Midbrain (tissue), 1 donor: Measurements from ENCODE around the gene ZNF714.
A peak's percentile ranks its signal among the peaks of the same experiment; 100 is the strongest.

Source experiments
- DNase-seq: peaks from one replicate; lab custom pipeline; 2025; lab: John Stamatoyannopoulos, UW

Gene ZNF714

GRCh38 chr19:21082011-21082975 lies at the start of gene ZNF714:
Gene ZNF714, plus strand, starts transcription at chr19:21082203. Its CDS starts 16,066 bp downstream, at chr19:21098269.
- DNase-seq: peak; percentile 74

DNA sequence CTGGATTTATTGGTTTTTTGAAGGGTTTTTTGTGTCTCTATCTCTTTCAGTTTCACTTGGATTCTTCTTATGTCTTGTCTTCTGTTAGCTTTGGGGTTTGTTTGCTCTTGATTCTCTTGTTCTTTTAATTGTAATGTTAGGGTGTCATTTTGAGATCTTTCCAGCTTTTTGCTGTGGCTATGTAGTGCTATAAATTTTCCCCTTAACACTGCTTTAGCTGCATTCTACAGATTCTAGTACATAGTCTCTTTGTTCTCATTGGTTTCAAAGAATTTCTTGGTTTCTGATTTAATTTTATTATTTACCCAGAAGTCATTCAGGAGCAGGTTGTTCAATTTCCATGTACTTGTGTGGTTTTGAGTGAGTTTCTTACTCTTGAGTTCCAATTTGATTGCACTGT lies 37.0 kb upstream of the ZNF714 start:
- no peak for DNase-seq

- DNase-seq: no peak
Observed at GRCh38 chr19:21046489-21046888, 35.5 kb upstream of the ZNF714 start.

DNA sequence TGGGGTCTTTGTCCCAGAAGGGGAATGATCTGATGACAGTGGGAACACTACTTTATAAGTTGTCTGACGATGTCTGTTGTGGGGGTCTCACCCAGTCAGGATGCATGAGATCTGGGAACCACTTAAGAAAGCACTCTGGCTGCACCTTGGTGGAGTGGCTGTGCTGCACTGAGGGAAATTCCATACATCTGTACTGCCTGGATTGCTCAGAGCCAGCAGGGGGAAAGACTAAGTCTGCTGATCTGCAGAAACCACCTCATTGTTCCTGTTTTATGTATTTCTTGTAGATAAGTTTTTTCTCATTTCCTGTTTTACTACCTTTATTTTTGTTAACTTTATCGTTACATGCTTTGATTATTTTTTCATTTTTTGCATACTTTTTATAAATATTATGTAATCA lies 34.3 kb upstream of the ZNF714 start:
- no peak for DNase-seq

DNA sequence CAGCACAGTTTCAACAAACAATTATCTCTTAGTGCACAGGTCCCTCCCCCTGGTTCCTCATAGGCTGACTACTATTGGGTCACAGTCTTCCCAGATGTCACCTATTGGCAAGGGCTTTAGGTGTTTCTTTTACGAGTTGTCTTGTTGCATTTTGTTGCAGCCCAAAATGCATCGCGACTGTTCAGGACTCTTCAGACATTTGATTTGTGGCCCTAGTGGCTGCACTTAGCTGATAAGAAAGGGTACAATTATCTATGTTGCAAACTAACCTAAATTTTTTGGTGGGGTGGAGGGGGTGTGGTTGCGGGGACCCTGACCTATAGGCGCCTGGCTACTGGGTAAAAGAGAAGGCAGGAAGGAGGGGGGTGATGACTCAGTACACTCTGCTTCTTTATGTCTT lies 29.1 kb upstream of the ZNF714 start:
- DNase-seq: no peak

- DNase-seq: no peak
Observed at GRCh38 chr19:21065336-21065735, 16.7 kb upstream of the ZNF714 start.

- no peak for DNase-seq
Observed at GRCh38 chr19:21084343-21084742, 2.3 kb downstream of the ZNF714 start.

DNA sequence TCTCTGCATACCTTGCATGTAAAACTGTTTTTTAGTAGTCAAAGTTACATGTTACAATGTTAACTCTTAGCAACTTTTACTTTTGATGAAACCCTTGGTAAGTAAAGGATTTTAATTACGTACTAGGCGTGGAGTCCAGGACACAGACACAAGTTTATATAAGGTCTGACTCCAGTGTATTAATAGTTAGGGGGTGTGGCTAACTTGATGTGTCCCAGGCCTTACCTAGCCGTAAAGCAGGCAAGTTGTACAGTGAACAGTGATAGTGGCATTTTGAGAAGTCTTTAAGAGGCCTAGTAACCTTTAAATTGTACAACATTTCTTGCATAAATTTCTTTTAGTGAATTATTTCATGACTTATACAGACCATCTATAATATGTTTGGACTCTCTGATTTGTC lies 5.9 kb downstream of the ZNF714 start:
- DNase-seq: no peak

DNA sequence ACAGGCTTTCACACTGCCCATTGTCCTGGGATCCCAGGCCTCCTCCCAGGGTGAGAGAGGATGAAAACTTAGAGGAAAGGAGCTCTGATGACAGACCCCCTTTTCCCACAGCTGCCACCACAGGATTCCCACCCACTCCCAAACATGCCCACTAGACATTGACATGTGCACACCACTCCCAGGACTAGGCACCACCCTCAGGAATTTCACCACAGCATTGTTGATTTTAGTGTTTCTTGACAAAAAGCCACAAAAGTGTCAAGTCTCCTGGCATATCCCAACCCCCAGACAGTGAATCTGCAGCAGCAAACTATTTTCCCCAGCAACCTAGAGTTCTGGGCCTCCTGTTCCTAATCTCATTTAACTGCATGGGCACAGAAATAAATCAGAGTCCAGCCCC lies 10.1 kb downstream of the ZNF714 start:
- no peak for DNase-seq

DNA sequence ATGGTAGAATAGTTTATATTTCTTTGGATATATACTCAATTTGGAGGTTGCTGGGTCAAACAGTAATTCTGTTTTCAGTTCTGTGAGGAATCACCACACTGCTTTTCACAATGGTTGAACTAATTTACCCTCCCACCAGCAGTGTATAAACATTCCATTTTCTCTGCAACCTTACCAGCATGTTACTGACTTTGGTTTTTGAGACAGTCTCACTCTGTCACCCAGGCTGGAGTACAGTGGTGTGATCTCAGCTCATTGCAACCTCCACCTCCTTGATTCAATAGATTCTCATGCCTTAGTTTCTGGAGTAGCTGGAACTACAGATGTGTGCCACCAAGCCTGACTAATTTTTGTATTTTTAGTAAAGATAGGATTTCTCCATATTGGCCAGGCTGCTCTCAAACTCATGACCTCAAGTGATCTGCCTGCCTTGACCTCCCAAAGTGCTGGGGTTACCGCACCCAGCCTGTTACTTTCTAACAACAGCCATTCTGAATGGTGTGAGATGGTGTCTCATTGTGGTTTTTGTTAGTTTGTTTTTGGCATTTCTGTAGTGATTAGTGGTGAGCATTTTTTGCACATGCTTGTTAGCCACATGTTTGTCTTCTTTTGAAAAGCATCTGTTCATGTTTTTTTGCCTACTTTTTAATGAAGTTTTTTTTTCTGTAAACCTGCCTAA lies 12.5 kb downstream of the ZNF714 start:
- DNase-seq: no peak

GRCh38 chr19:21098291-21098690 lies 16.3 kb downstream of the ZNF714 start:
- DNase-seq: no peak

DNA sequence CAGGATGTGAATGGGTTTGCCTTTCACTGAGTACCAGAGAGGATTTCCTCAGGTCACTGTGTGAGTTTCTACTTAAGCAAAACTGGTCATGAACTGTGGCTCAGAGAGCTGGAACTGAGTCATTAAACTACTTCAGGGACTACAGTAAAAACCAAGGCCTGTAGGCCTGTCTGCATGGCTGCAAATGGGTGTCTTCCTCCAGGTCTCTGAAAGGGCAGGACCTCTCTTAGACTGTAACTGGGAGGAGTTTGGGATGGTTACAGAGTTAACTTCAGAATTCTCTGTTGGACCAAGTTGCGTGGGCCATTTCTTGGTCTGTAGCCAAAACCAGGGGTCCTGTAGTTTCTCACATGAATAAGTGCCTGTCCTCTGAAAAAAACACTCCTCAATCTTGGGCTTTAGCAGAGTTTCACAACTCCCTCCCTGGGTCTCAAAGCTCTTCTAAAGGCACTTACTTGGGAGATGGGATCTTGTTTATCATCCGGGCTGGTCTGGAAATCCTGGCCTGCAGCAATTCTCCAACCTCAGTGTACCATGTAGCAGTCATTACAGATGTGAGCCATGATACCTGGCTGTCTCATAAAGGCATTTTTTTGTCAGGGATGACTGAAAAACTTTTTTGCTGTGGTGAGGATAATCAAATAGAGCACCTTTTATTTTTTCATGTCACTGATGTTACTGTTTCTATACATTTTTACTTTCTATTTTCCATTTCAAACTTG lies 19.7 kb downstream of the ZNF714 start:
- DNase-seq: no peak

GRCh38 chr19:21109116-21109515 lies 27.1 kb downstream of the ZNF714 start:
- no peak for DNase-seq

DNA sequence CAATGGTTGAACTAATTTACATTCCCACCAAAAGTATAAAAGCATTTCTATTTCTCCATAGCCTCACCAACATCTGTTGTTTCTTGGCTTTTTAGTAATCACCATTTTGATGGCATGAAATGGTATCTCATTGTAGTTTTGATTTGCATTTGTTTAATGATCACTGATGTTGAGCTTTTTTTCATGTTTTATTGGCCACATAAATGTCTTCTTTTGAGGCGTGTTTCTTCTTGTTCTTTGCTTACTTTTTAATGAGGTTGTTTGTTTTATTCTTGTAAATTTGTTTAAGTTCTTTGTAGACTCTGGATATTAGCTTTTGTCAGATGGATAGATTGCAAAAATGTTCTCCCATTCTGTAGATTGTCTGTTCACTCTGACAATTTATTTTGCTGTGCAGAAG lies 28.2 kb downstream of the ZNF714 start:
- no peak for DNase-seq

DNA sequence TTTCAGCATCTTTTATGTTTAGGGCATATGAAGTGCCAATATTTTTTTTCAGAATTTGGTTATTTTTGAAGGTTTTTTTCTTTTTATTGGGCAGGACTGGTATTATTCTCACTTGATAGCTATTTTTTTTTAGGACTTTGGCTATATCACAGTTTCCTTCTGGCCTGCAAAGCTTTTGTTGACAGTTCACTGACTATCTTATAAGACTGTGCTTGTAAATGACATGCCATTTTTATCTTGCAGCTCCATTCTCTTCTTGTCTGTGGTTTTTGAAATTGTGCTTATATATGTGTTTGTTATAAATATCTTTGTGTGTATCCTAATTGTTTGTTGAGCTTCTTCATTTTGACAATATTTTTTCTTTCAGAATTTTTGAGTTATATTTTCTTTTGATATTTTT lies 33.4 kb downstream of the ZNF714 start:
- no peak for DNase-seq

- no peak for DNase-seq
Observed at GRCh38 chr19:21117041-21117907, 35.3 kb downstream of the ZNF714 start.

DNA sequence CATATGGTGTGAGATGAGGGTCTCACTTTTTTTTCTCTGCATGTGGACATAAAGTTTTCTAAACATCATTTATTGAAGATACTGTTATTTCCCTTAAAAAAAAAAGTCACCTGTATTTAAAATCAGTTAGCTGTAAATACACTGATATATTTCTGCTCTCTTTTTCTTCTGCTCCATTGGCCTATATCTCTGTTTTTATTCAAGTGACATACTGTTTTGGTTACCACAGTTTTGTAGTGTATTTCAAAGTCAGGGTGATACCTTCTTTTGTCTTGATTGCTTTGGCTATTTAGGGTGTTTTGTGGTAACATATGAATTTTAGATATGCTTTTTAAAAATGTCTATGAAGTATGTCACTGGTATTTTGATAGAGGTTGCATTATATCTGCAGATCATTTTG lies 44.1 kb downstream of the ZNF714 start:
- DNase-seq: no peak

DNA sequence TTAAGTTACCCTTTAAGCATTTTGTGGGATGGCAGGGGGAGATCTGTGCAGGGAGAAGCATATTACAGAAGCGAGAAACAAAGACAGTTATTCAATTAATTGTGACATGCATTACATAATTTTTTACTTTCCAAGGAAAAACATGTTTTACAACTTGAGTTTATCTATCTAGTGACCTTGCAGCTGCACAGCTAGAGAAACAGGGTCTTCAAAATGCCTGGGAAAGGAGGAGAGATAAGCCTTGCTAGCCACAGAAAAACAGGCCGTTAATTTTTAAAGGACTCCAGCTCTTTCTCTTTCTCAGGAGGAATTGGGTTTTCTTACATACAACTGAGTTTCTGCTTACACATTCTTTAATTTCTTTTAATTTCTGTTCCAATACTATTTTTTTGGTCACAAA lies 45.0 kb downstream of the ZNF714 start:
- DNase-seq: no peak

GRCh38 chr19:21127898-21128297 lies 45.9 kb downstream of the ZNF714 start:
- no peak for DNase-seq

DNA sequence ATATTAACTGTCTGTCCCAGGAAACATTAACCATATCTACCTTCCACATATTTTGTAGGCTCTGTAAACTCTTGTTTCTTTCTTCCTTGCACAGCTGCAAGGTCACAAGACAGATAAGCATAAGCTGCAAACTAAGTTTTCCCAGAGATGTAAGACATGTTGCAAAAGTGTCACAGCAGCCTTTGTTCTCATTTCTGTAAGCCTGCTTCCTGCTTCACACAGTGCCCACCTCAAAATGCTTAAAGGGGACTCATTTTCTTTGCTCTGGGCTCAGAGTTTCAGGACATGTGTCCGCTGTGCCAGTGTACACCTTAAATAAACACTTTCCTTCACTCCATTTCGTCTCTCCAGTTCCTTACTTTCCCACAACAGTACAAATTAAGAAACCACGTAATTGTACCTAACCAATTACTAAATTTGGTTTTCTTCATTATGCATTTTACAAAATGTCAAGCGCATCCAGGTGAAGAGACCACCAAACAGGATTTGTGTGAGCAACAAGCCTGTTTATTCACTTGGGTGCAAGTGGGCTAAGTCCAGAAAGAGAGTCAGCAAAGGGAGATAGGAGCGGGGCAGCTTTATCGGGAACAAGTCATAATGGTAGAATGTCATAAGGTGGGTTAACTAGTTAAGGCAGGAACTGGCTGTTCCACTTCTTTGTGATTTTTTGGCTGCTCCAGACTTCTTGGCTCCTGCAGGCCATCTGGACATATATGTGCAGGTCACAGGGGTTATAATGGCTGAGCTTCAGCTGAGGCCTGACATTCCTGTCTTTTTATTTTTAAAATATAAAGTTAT lies 47.1 kb downstream of the ZNF714 start:
- no peak for DNase-seq
